HCT116 (cell line): Measurements from ENCODE around the gene CBLB. TPM values are rescaled to one million over a fixed set of nuclear protein-coding genes. Genes with fewer than 3 reads are reported as not detected.

Source experiments
- ATAC-seq: fragments of 200-7000 bp; cut with Tn5 transposase; 2 replicates; pipeline ENCODE4 v1.9.1; 2020; ENCODE audit warnings: mild to moderate bottlenecking, moderate library complexity
- BruUV-seq: library from RNA; stranded (reverse); fragments of 400-500 nt; replicated peaks from 2 replicates; lab custom pipeline; 2021; lab: Mats Ljungman, UMichigan
- CTCF ChIA-PET: fragments of 300-600 bp; sonication (Branson Sonifier 250); formaldehyde crosslinking; loops from one replicate; lab custom pipeline; 2021; ENCODE audit warnings: antibody characterized with exemption; lab: Charles Lee
- POLR2A ChIA-PET: fragments of 300-600, 350-600 bp; sonication (Branson Sonifier 250); formaldehyde crosslinking; loops from one replicate; lab custom pipeline; 2021; ENCODE audit warnings: antibody characterized with exemption; lab: Charles Lee
- RAD21 ChIA-PET, 2 experiments: fragments of 300-600 bp; sonication (Branson Sonifier 250); formaldehyde crosslinking; loops; one replicate each; lab custom pipeline; 2023; ENCODE audit warnings: low total read pairs in 2 of 2; ENCODE audit not compliant: uncharacterized antibody in 2 of 2, unreplicated experiment in 2 of 2, low non-redundant PET in 1 of 2; lab: Charles Lee
- DNase-seq: peaks from one replicate; pipeline ENCODE4 v3.0.0-alpha.2; 2010; ENCODE audit warnings: low read depth, low spot score
- H2AFZ ChIP-seq: fragments of 200-600 bp; shearing (Covaris generic), sonication (generic); 2 replicates; pipeline ENCODE4 v1.6.1; 2017; ENCODE audit warnings: low read depth, mixed run types, mixed read lengths, antibody characterized with exemption, low read length; ENCODE audit not compliant: poor library complexity, severe bottlenecking
- H3K27ac ChIP-seq: 2 replicates; pipeline ENCODE4 v1.5.1; 2012; ENCODE audit warnings: low read depth, low read length
- H3K27me3 ChIP-seq: fragments of 200-600 bp; sonication (generic); 2 replicates; pipeline ENCODE4 v1.6.1; 2016; ENCODE audit warnings: mixed run types, low read length, mixed read lengths; ENCODE audit not compliant: insufficient read depth
- H3K36me3 ChIP-seq, 2 experiments: fragments of 200-500 bp in 1 of 2; fragments of 200-600 bp in 1 of 2; sonication (Bioruptor generic) in 1 of 2; sonication (generic) in 1 of 2; 2 replicates each; pipeline versions ENCODE4 v1.5.1 to v1.6.1; 2014 to 2016; ENCODE audit warnings: low read length in 2 of 2, inconsistent platforms in 1 of 2, mixed read lengths in 1 of 2, mixed run types in 1 of 2; ENCODE audit not compliant: insufficient read depth in 2 of 2, control insufficient read depth in 1 of 2
- H3K4me1 ChIP-seq, 2 experiments: fragments of 200-600 bp in 1 of 2; sonication (generic) in 1 of 2; 2 replicates each; pipeline versions ENCODE4 v1.5.1 to v1.6.1; 2012 to 2017; ENCODE audit warnings: low read length in 2 of 2, inconsistent platforms in 1 of 2, mild to moderate bottlenecking in 1 of 2, mixed read lengths in 1 of 2, mixed run types in 1 of 2, moderate library complexity in 1 of 2; ENCODE audit not compliant: insufficient read depth in 2 of 2, control insufficient read depth in 1 of 2
- H3K4me2 ChIP-seq: fragments of 200-600 bp; sonication (generic); 2 replicates; pipeline ENCODE4 v1.6.1; 2017; ENCODE audit warnings: mixed run types, low read length, mixed read lengths
- H3K4me3 ChIP-seq, 2 experiments: fragments of 200-600 bp in 1 of 2; sonication (generic) in 1 of 2; replicated peaks in 1 of 2; 2 replicates each; pipeline ENCODE4 v1.5.1; 2011 to 2016; ENCODE audit warnings: low read length in 2 of 2, control low read depth in 1 of 2, low read depth in 1 of 2, mild to moderate bottlenecking in 1 of 2, mixed read lengths in 1 of 2, mixed run types in 1 of 2
- H3K79me2 ChIP-seq: fragments of 200-600 bp; sonication (generic); 2 replicates; pipeline ENCODE4 v1.6.1; 2017; ENCODE audit warnings: mild to moderate bottlenecking, mixed run types, low read length, moderate library complexity, mixed read lengths; ENCODE audit not compliant: insufficient read depth
- H3K9ac ChIP-seq: fragments of 200-600 bp; sonication (generic); 2 replicates; pipeline ENCODE4 v1.6.1; 2016; ENCODE audit warnings: low read length, mixed read lengths
- H3K9me2 ChIP-seq: fragments of 200-600 bp; sonication (generic), shearing (Covaris generic); 2 replicates; pipeline ENCODE4 v1.6.1; 2017; ENCODE audit warnings: mixed run types, mild to moderate bottlenecking, moderate library complexity; ENCODE audit not compliant: insufficient read depth
- H3K9me3 ChIP-seq, 2 experiments: fragments of 200-500 bp in 1 of 2; fragments of 200-600 bp in 1 of 2; sonication (Bioruptor generic) in 1 of 2; sonication (generic) in 1 of 2; 2 replicates each; pipeline ENCODE4 v1.6.1; 2014 to 2017; ENCODE audit warnings: low read length in 2 of 2, mixed read lengths in 2 of 2, inconsistent platforms in 1 of 2, low read depth in 1 of 2, mild to moderate bottlenecking in 1 of 2, mixed run types in 1 of 2, moderate library complexity in 1 of 2; ENCODE audit not compliant: control insufficient read depth in 1 of 2, insufficient read depth in 1 of 2
- H4K20me1 ChIP-seq: fragments of 200-600 bp; sonication (generic), shearing (Covaris generic); 2 replicates; pipeline ENCODE4 v1.6.1; 2017; ENCODE audit warnings: mixed run types, mild to moderate bottlenecking, moderate library complexity; ENCODE audit not compliant: insufficient read depth
- ATF3 ChIP-seq: IDR thresholded peaks from 2 replicates; pipeline ENCODE4 v1.6.1; 2012
- CBX3 ChIP-seq: IDR thresholded peaks from 2 replicates; pipeline ENCODE4 v1.6.1; 2012; ENCODE audit warnings: low read depth
- EGR1 ChIP-seq: IDR thresholded peaks from 2 replicates; pipeline ENCODE4 v1.6.1; 2012; ENCODE audit warnings: low read depth
- ELF1 ChIP-seq: IDR thresholded peaks from 2 replicates; pipeline ENCODE4 v1.6.1; 2012; ENCODE audit warnings: low read depth, borderline replicate concordance
- EZH2phosphoT487 ChIP-seq: fragments of 200-600 bp; IDR thresholded peaks from 2 replicates; pipeline ENCODE4 v1.6.1; 2018; ENCODE audit warnings: antibody characterized with exemption, borderline replicate concordance
- FOSL1 ChIP-seq: IDR thresholded peaks from 2 replicates; pipeline ENCODE4 v1.6.1; 2012; ENCODE audit warnings: low read depth
- POLR2A ChIP-seq: IDR thresholded peaks from 2 replicates; pipeline ENCODE4 v1.7.0; 2011; ENCODE audit warnings: borderline replicate concordance; ENCODE audit not compliant: insufficient read depth, insufficient read length; ENCODE audit errors: extremely low read depth
- POLR2AphosphoS5 ChIP-seq: IDR thresholded peaks from 2 replicates; pipeline ENCODE4 v1.6.1; 2011; ENCODE audit warnings: mild to moderate bottlenecking, low read depth, low read length, moderate library complexity
- RAD21 ChIP-seq: IDR thresholded peaks from 2 replicates; pipeline ENCODE4 v1.6.1; 2012; ENCODE audit warnings: low read depth, mild to moderate bottlenecking
- SIN3A ChIP-seq: IDR thresholded peaks from 2 replicates; pipeline ENCODE4 v1.6.1; 2012; ENCODE audit warnings: low read depth
- SRF ChIP-seq: IDR thresholded peaks from 2 replicates; pipeline ENCODE4 v1.6.1; 2012; ENCODE audit warnings: low read depth
- TCF7L2 ChIP-seq: IDR thresholded peaks from 2 replicates; pipeline ENCODE4 v1.7.0; 2011; ENCODE audit warnings: borderline replicate concordance, inconsistent platforms; ENCODE audit not compliant: insufficient read depth, insufficient read length; ENCODE audit errors: extremely low read depth
- ZBTB33 ChIP-seq: IDR thresholded peaks from 2 replicates; pipeline ENCODE4 v1.6.1; 2011; ENCODE audit warnings: mild to moderate bottlenecking, low read length, moderate library complexity; ENCODE audit not compliant: insufficient replicate concordance; ENCODE audit errors: extremely low read depth
- ZFX ChIP-seq: fragments of 450-650 bp; IDR thresholded peaks from 2 replicates; pipeline ENCODE4 v1.6.1; 2017
- intact Hi-C: fragments of 100-400 bp; cut with micrococcal nuclease; formaldehyde crosslinking; loops from 2 replicates; pipeline ENCODE4 v1.10.0; 2022
- total RNA-seq: library from RNA; stranded (reverse); gene quantifications from one replicate; pipeline ENCODE4 v1.2.1, GENCODE V29; 2021; ENCODE audit not compliant: unreplicated experiment
- TF ChIP-seq, protein P1 (sequence below): IDR thresholded peaks from 2 replicates; pipeline ENCODE4 v1.6.1; 2012; ENCODE audit warnings: low read depth
- TF ChIP-seq, protein P2 (sequence below): IDR thresholded peaks from 2 replicates; pipeline ENCODE4 v1.6.1; 2012
- TF ChIP-seq, protein P3 (sequence below), 3 experiments: fragments of 200-600 bp in 1 of 3; sonication (generic) in 1 of 3; IDR thresholded peaks in 2 of 3; conservative IDR thresholded peaks in 1 of 3; 2 replicates each; pipeline ENCODE4 v1.5.1; 2012 to 2017; ENCODE audit warnings: low read depth in 2 of 3, low read length in 2 of 3, antibody characterized with exemption in 1 of 3, borderline replicate concordance in 1 of 3, control low read depth in 1 of 3, mild to moderate bottlenecking in 1 of 3, mixed read lengths in 1 of 3, mixed run types in 1 of 3, moderate library complexity in 1 of 3; ENCODE audit not compliant: insufficient read depth in 1 of 3

Gene CBLB
- total RNA-seq, 1 experiment from 2014 or later: 10.4 TPM

DNA sequence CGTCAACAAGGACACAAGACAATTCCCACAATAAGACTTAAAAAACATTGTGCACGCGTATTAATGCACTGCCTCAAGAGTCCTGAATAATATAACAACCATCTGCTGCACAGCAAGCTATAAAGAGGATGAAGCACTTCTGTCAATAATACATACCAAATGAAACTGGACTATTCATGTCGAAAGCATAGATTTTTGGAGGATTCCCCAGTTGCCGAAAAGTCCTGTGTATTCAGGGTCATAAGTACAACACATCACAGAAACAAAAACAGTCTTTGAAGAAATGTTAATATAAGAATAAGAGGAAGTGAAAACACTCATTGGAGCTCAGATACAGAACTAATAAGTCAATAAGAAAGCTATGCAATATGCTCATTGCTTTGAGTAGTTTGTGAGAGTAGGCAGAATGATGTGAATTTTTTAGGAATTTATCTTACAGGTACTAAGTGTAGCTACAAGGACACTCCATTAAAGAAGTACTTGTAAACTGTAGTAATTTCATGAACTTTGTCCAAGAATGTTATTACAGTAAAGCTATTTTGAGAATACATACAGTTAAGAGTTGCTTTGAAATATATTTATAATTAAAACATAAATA, 31.6 kb downstream of the CBLB start:
- ChIA-PET RAD21 (no interaction called here), CTCF (no interaction called here), POLR2A (no interaction called here)
- no peak overlapping the region for H3K4me2 ChIP-seq
- intact Hi-C loops: no loop called here
- H3K79me2 ChIP-seq: no peaks in the 10 kb centered on the region
- no peaks in the 10 kb centered on the region for H3K27me3 ChIP-seq
- H3K36me3 ChIP-seq: no peaks in the 10 kb centered on the region
- BruUV-seq: no TSS peak
- H3K4me3 ChIP-seq: no peak overlapping the region
- no peak overlapping the region for H2AFZ ChIP-seq
- TF ChIP-seq EZH2phosphoT487: no peak
- TF ChIP-seq ATF3: no peak
- TF ChIP-seq SRF: no peak
- no peak for TF ChIP-seq ZBTB33
- TF ChIP-seq TCF7L2: no peak
- TF ChIP-seq POLR2A: no peak
- TF ChIP-seq, protein P1, sequence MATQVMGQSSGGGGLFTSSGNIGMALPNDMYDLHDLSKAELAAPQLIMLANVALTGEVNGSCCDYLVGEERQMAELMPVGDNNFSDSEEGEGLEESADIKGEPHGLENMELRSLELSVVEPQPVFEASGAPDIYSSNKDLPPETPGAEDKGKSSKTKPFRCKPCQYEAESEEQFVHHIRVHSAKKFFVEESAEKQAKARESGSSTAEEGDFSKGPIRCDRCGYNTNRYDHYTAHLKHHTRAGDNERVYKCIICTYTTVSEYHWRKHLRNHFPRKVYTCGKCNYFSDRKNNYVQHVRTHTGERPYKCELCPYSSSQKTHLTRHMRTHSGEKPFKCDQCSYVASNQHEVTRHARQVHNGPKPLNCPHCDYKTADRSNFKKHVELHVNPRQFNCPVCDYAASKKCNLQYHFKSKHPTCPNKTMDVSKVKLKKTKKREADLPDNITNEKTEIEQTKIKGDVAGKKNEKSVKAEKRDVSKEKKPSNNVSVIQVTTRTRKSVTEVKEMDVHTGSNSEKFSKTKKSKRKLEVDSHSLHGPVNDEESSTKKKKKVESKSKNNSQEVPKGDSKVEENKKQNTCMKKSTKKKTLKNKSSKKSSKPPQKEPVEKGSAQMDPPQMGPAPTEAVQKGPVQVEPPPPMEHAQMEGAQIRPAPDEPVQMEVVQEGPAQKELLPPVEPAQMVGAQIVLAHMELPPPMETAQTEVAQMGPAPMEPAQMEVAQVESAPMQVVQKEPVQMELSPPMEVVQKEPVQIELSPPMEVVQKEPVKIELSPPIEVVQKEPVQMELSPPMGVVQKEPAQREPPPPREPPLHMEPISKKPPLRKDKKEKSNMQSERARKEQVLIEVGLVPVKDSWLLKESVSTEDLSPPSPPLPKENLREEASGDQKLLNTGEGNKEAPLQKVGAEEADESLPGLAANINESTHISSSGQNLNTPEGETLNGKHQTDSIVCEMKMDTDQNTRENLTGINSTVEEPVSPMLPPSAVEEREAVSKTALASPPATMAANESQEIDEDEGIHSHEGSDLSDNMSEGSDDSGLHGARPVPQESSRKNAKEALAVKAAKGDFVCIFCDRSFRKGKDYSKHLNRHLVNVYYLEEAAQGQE: no peak
- TF ChIP-seq CBX3: no peak
- no peak for TF ChIP-seq FOSL1
- TF ChIP-seq, protein P2, sequence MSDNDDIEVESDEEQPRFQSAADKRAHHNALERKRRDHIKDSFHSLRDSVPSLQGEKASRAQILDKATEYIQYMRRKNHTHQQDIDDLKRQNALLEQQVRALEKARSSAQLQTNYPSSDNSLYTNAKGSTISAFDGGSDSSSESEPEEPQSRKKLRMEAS: no peak
- no peak for TF ChIP-seq RAD21
- no peak for TF ChIP-seq POLR2AphosphoS5
- no peak for TF ChIP-seq ZFX
- no peak for TF ChIP-seq ELF1
- TF ChIP-seq, protein P3, sequence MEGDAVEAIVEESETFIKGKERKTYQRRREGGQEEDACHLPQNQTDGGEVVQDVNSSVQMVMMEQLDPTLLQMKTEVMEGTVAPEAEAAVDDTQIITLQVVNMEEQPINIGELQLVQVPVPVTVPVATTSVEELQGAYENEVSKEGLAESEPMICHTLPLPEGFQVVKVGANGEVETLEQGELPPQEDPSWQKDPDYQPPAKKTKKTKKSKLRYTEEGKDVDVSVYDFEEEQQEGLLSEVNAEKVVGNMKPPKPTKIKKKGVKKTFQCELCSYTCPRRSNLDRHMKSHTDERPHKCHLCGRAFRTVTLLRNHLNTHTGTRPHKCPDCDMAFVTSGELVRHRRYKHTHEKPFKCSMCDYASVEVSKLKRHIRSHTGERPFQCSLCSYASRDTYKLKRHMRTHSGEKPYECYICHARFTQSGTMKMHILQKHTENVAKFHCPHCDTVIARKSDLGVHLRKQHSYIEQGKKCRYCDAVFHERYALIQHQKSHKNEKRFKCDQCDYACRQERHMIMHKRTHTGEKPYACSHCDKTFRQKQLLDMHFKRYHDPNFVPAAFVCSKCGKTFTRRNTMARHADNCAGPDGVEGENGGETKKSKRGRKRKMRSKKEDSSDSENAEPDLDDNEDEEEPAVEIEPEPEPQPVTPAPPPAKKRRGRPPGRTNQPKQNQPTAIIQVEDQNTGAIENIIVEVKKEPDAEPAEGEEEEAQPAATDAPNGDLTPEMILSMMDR (IDR thresholded peaks at IDR 0.05 in 2 of 3, conservative IDR thresholded peaks at IDR 0.05 in 1 of 3; ENCODE audit: borderline replicate concordance in 1 of 3, insufficient read depth in 1 of 3, low read depth in 2 of 3, low read length in 2 of 3): no peak
- TF ChIP-seq EGR1: no peak
- TF ChIP-seq SIN3A: no peak
- H3K9me3 ChIP-seq: no peaks in the 10 kb centered on the region
- no peaks in the 10 kb centered on the region for H3K9me2 ChIP-seq
- ATAC-seq (no peak), DNase-seq (no peak)
- no peak overlapping the region for H3K27ac ChIP-seq
- H4K20me1 ChIP-seq: no peaks in the 10 kb centered on the region
- no peak overlapping the region for H3K9ac ChIP-seq
- H3K4me1 ChIP-seq: 0 out of 4 replicates have a peak, but pooled peaks cover 0 to 3% of the 10 kb centered on the region in 2 experiments
